Body of pancreas (tissue), 4 donors: Measurements from ENCODE around the gene GNAO1. TPM values are rescaled to one million over a fixed set of nuclear protein-coding genes. Genes with fewer than 3 reads are reported as not detected.

Experiments
- ATAC-seq: fragments of 150-250 bp; one replicate; pipeline ENCODE4 v1.9.1; 2016
- DNase-seq, 4 donors: peaks; one replicate each; pipeline ENCODE4 v3.0.0-alpha.2; 2019
- H3K27ac ChIP-seq, 4 donors: fragments of 200-600 bp; sonication (generic); 1 replicate in 3 of 4; 2 replicates in 1 of 4; pipeline versions ENCODE4 v1.5.1 to v1.6.1; 2016 to 2019; ENCODE audit warnings: mild to moderate bottlenecking in 1 of 4, mixed read lengths in 1 of 4, moderate library complexity in 1 of 4
- H3K27me3 ChIP-seq, 2 donors: fragments of 200-600 bp; sonication (generic); one replicate each; pipeline ENCODE4 v1.6.0; 2016; ENCODE audit warnings: mild to moderate bottlenecking in 1 of 2
- H3K36me3 ChIP-seq, 2 donors: fragments of 200-600 bp; sonication (generic); replicated peaks in 1 of 2; 2 replicates each; pipeline ENCODE4 v1.5.1; 2016; ENCODE audit warnings: low read depth in 2 of 2; ENCODE audit not compliant: insufficient read depth in 1 of 2
- H3K4me1 ChIP-seq: fragments of 200-600 bp; sonication (generic); one replicate; pipeline ENCODE4 v1.6.0; 2016
- H3K4me3 ChIP-seq, 2 donors: fragments of 200-600 bp; sonication (generic); 1 replicate in 1 of 2; 2 replicates in 1 of 2; pipeline ENCODE4 v1.5.1; 2016 to 2019
- H3K9me3 ChIP-seq, 3 donors: fragments of 200-600 bp; sonication (generic); 1 replicate in 2 of 3; 2 replicates in 1 of 3; pipeline ENCODE4 v1.5.1; 2016
- CTCF ChIP-seq, 7 experiments: fragments of 450-650 bp in 4 of 7; fragments of 200-600 bp in 3 of 7; sonication (generic) in 3 of 7; IDR thresholded peaks; one replicate each; pipeline ENCODE4 v1.5.1; 2016 to 2019; ENCODE audit warnings: antibody characterized with exemption in 7 of 7
- POLR2A ChIP-seq, 3 donors: fragments of 450-650 bp; IDR thresholded peaks; one replicate each; pipeline ENCODE4 v1.6.1; 2016; ENCODE audit warnings: antibody characterized with exemption in 3 of 3, mild to moderate bottlenecking in 2 of 3
- WGBS, 2 donors: methylation state at CpG; one replicate each; pipeline ENCODE4 v1.1.5; 2017; 5-methylcytosine and 5-hydroxymethylcytosine counted together
- intact Hi-C: fragments of 100-400 bp; cut with DNase I; formaldehyde crosslinking; loops from one replicate; pipeline ENCODE4 v1.15.1; 2023
- total RNA-seq, 2 donors: library from RNA; depleted of rRNA; stranded (reverse); fragments of >200 nt; gene quantifications; one replicate each; pipeline ENCODE4 v1.1.0, GENCODE V29; 2016

Gene GNAO1
- total RNA-seq, 2 donors from 2014 or later: 1.6 to 3.0 TPM

GRCh38 chr16:56336071-56336688, 144.9 kb downstream of the GNAO1 start:
- H3K36me3 ChIP-seq: no peaks in the 10 kb centered on the region
- intact Hi-C loops: no loop called here

GRCh38 chr16:56336711-56337110, 145.4 kb downstream of the GNAO1 start:
- 79 to 80% methylated on average over 16 to 21 of the region's 21 CpGs for WGBS, 2 donors
- no peak for DNase-seq
- Histone ChIP-seq H3K9me3 (no peaks in the 10 kb centered on the region), H3K4me3 (no peak overlapping the region), H3K27me3 (no peaks in the 10 kb centered on the region), H3K27ac (no peak overlapping the region), H3K36me3 (no peaks in the 10 kb centered on the region), H3K4me1 (no peaks in the 10 kb centered on the region)
- intact Hi-C loops: no loop called here
- ATAC-seq: no peak
- TF ChIP-seq POLR2A (IDR thresholded peaks at IDR 0.05): no peak
- TF ChIP-seq CTCF (IDR thresholded peaks at IDR 0.05): no peak

More at GRCh38 chr16:56336071-56336688, 144.9 kb downstream of the GNAO1 start:
- no peak for TF ChIP-seq CTCF (IDR thresholded peaks at IDR 0.05)
- TF ChIP-seq POLR2A (IDR thresholded peaks at IDR 0.05): no peak
- H3K4me3 ChIP-seq: no peak overlapping the region
- H3K27me3 ChIP-seq: no peaks in the 10 kb centered on the region
- 74 to 87% methylated on average over 8 of the region's 8 CpGs for WGBS, 2 donors
- H3K9me3 ChIP-seq: no peaks in the 10 kb centered on the region
- DNase-seq: no peak
- H3K27ac ChIP-seq: no peak overlapping the region
- no peaks in the 10 kb centered on the region for H3K4me1 ChIP-seq
- ATAC-seq: no peak

- Histone ChIP-seq H3K27me3 (no peaks in the 10 kb centered on the region), H3K4me1 (no peaks in the 10 kb centered on the region), H3K9me3 (no peaks in the 10 kb centered on the region), H3K36me3 (no peaks in the 10 kb centered on the region), H3K4me3 (no peak overlapping the region), H3K27ac (no peak overlapping the region)
- WGBS, 2 donors: 85 to 86% methylated on average over 10 to 11 of the region's 11 CpGs
- DNase-seq (no peak), ATAC-seq (no peak)
- intact Hi-C loops: no loop called here
- no peak for TF ChIP-seq CTCF (IDR thresholded peaks at IDR 0.05)
- TF ChIP-seq POLR2A (IDR thresholded peaks at IDR 0.05): no peak
These were observed 146.0 kb downstream of the GNAO1 start for GRCh38 chr16:56337131-56337857.

- intact Hi-C loops: no loop called here
- Histone ChIP-seq H3K27me3 (no peaks in the 10 kb centered on the region), H3K36me3 (no peaks in the 10 kb centered on the region), H3K4me1 (no peaks in the 10 kb centered on the region), H3K4me3 (no peak overlapping the region), H3K27ac (no peak overlapping the region), H3K9me3 (no peaks in the 10 kb centered on the region)
- TF ChIP-seq CTCF (IDR thresholded peaks at IDR 0.05): no peak
- TF ChIP-seq POLR2A (IDR thresholded peaks at IDR 0.05): no peak
- 76 to 81% methylated on average over 8 to 11 of the region's 11 CpGs for WGBS, 2 donors
- DNase-seq (no peak), ATAC-seq (no peak)
These were observed 146.6 kb downstream of the GNAO1 start for GRCh38 chr16:56337858-56338325.
